Measurements from ENCODE around the gene DBT.

Gene DBT

DNA sequence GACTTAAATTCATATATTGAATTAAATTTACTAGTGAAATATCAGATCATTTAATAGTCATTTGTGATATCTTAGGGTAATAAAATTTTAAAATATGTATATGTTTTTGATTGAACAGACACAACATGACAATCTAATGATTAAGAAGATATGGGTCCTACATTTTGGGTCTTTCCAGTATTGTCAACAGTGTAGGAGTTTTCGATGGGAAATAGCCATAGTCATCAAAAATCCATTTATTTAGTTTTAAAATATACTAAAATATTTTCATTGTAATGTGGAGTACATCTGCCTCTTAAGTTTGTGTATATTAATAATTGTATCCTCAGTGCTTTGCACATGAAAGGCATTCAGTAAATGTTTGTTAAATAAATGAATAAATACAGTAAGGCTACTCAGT lies 102.7 kb downstream of the DBT start:
- DNase-seq (ENCODE audit: low read depth in 2 of 2): no peak
- TF ChIP-seq, protein P1, sequence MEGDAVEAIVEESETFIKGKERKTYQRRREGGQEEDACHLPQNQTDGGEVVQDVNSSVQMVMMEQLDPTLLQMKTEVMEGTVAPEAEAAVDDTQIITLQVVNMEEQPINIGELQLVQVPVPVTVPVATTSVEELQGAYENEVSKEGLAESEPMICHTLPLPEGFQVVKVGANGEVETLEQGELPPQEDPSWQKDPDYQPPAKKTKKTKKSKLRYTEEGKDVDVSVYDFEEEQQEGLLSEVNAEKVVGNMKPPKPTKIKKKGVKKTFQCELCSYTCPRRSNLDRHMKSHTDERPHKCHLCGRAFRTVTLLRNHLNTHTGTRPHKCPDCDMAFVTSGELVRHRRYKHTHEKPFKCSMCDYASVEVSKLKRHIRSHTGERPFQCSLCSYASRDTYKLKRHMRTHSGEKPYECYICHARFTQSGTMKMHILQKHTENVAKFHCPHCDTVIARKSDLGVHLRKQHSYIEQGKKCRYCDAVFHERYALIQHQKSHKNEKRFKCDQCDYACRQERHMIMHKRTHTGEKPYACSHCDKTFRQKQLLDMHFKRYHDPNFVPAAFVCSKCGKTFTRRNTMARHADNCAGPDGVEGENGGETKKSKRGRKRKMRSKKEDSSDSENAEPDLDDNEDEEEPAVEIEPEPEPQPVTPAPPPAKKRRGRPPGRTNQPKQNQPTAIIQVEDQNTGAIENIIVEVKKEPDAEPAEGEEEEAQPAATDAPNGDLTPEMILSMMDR (IDR thresholded peaks at IDR 0.05; ENCODE audit: low read depth, low read length): no peak
- no peak overlapping the region for H3K4me3 ChIP-seq (replicated peaks in 1 of 2; ENCODE audit: low read depth in 2 of 2, low read length in 2 of 2)

DNA sequence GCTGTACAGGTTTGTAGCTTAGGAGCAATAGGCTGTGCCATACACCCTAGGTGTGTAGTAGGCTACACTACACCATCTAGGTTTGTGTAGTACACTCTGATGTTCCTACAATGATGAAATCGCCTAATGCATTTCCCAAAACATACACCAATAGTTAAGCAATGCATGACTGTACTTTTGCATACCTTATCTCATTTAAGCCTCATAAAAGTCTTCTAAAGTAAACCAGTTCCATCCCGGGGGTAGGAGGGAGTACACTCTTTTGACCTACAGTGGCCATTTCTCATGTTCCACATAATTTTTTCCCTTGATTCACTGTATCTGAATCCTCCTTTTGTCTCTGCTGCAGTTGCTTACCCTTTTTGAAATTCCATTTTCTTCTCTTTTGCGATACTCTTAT lies 104.5 kb downstream of the DBT start:
- TF ChIP-seq, protein P1 (IDR thresholded peaks at IDR 0.05; ENCODE audit: low read depth, low read length): no peak
- no peak for DNase-seq (ENCODE audit: low read depth in 2 of 2)
- no peak overlapping the region for H3K4me3 ChIP-seq (replicated peaks in 1 of 2; ENCODE audit: low read depth in 2 of 2, low read length in 2 of 2)

DNA sequence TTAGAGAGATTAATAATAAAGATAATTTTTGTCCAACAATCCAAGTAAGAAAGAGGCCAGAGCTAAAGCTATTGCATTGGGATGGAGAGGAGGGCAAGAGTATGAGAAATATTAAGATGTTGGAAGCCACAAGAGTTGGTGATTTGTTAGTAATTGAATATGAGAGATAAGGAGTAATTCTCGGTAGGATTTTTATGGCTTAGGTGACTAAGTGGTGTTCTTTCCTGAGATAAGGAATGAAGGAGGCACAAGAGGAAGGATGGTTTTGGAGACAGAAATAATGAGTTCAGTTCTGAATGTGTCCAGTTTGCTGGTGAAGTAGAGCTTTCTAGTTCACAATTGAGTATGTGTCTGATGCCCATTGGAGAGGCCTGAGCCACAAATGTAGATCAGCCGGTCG lies 107.3 kb downstream of the DBT start:
- no peak for DNase-seq (ENCODE audit: low read depth in 2 of 2)
- TF ChIP-seq, protein P1 (IDR thresholded peaks at IDR 0.05; ENCODE audit: low read depth, low read length): no peak
- no peak overlapping the region for H3K4me3 ChIP-seq (replicated peaks in 1 of 2; ENCODE audit: low read depth in 2 of 2, low read length in 2 of 2)

DNA sequence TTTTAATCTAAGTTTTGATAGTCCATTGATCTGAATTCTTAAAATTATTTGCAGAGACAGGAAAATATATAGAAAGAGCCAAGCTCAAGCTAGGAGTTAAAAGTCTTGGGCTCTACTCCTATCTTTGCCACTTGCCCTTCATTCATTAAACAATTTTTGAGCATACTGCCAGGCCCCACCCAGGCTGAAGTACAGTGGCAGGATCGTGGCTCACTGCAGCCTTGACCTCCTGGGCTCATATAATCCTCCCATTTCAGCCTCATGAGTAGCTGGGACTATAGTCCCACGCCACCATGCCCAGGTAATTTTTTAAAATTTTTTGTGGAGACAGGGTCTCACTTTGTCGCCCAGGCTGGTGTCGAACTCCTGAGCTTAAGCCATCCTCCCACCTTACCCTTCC lies 108.4 kb downstream of the DBT start:
- no peak for DNase-seq (ENCODE audit: low read depth in 2 of 2)
- TF ChIP-seq, protein P1 (IDR thresholded peaks at IDR 0.05; ENCODE audit: low read depth, low read length): no peak

DNA sequence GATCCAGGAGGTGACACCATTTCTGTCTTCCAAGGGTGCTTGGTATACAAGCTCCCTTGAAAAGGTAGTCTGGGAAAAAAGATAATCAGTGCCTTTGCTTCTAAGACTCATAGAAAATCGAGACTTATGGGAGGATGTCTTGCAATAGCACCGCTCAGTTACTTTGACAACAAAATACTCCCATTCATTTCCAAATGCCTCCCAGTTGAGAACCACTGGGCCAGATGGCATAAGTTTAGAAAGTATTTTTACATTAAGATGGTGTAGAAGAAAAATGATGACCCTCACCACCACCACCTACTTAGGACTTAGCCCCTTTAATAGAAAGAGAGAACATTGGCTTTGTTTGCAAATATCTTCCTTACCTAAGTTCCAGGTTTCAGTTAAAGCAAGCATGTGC lies 112.0 kb downstream of the DBT start:
- TF ChIP-seq, protein P1 (IDR thresholded peaks at IDR 0.05; ENCODE audit: low read depth, low read length): no peak
- H3K4me3 ChIP-seq (replicated peaks in 1 of 2; ENCODE audit: low read depth in 2 of 2, low read length in 2 of 2): no peak overlapping the region
- DNase-seq (ENCODE audit: low read depth in 2 of 2): no peak

More for the DNA sequence above, 108.4 kb downstream of the DBT start:
- H3K4me3 ChIP-seq (replicated peaks in 1 of 2; ENCODE audit: low read depth in 2 of 2, low read length in 2 of 2): no peak overlapping the region

Measured in cardiac fibroblast (primary cell).